ENCODE measurements around the gene COL4A6. TPM values are rescaled to one million over a fixed set of nuclear protein-coding genes. Genes with fewer than 3 reads are reported as not detected.

The COL4A6 gene
- total RNA-seq, 1 donor from 2014 or later = 7.4 TPM

GRCh38 chrX:108349210-108349609 lies 89.0 kb downstream of the COL4A6 start:
- no peak for ATAC-seq (ENCODE audit: poor library complexity)

GRCh38 chrX:108348525-108348924 lies 89.7 kb downstream of the COL4A6 start:
- ATAC-seq (ENCODE audit: poor library complexity) (peak; percentile 71), DNase-seq (no peak)
- intact Hi-C loops (cut with DNase I) = no loop called here

More at GRCh38 chrX:108349210-108349609, 89.0 kb downstream of the COL4A6 start:
- intact Hi-C loops (cut with DNase I) = no loop called here
- DNase-seq = no peak

- intact Hi-C loops (cut with DNase I) = no loop called here
- ATAC-seq (ENCODE audit: poor library complexity) = no peak
- DNase-seq = no peak
These were observed 90.4 kb downstream of the COL4A6 start for GRCh38 chrX:108347800-108348199.

GRCh38 chrX:108344216-108344615 lies 94.0 kb downstream of the COL4A6 start:
- ATAC-seq (ENCODE audit: poor library complexity) = no peak
- DNase-seq = no peak
- intact Hi-C loops (cut with DNase I) = no loop called here

GRCh38 chrX:108341947-108342346 lies 96.3 kb downstream of the COL4A6 start:
- no peak for DNase-seq
- intact Hi-C loops (cut with DNase I) = no loop called here
- peak; percentile 52 for ATAC-seq (ENCODE audit: poor library complexity)

GRCh38 chrX:108332281-108332680 lies 105.9 kb downstream of the COL4A6 start:
- intact Hi-C loops (cut with DNase I) = no loop called here
- DNase-seq = no peak
- no peak for ATAC-seq (ENCODE audit: poor library complexity)

- ATAC-seq (ENCODE audit: poor library complexity) (no peak), DNase-seq (no peak)
- intact Hi-C loops (cut with DNase I) = no loop called here
These were observed 106.9 kb downstream of the COL4A6 start for GRCh38 chrX:108331126-108331909.

GRCh38 chrX:108323751-108324150 lies 114.5 kb downstream of the COL4A6 start:
- intact Hi-C loops (cut with DNase I) = no loop called here
- no peak for DNase-seq
- ATAC-seq (ENCODE audit: poor library complexity) = no peak

- intact Hi-C loops (cut with DNase I) = no loop called here
- ATAC-seq (ENCODE audit: poor library complexity) (no peak), DNase-seq (no peak)
These were observed 116.0 kb downstream of the COL4A6 start for GRCh38 chrX:108322234-108322633.

GRCh38 chrX:108316456-108316855 lies 121.8 kb downstream of the COL4A6 start:
- intact Hi-C loops (cut with DNase I) = no loop called here
- ATAC-seq (ENCODE audit: poor library complexity) (no peak), DNase-seq (no peak)

GRCh38 chrX:108313669-108314068 lies 124.6 kb downstream of the COL4A6 start:
- no peak for ATAC-seq (ENCODE audit: poor library complexity)
- intact Hi-C loops (cut with DNase I) = no loop called here
- DNase-seq = no peak

GRCh38 chrX:108312957-108313356 lies 125.3 kb downstream of the COL4A6 start:
- intact Hi-C loops (cut with DNase I) = no loop called here
- peak; percentile 95 for ATAC-seq (ENCODE audit: poor library complexity)

GRCh38 chrX:108312011-108312410 lies 126.2 kb downstream of the COL4A6 start:
- intact Hi-C loops (cut with DNase I) = no loop called here
- ATAC-seq (ENCODE audit: poor library complexity) = no peak
- no peak for DNase-seq

More at GRCh38 chrX:108312957-108313356, 125.3 kb downstream of the COL4A6 start:
- DNase-seq = peak; percentile 46

- no peak for DNase-seq
These were observed 127.7 kb downstream of the COL4A6 start for GRCh38 chrX:108310506-108310905.

GRCh38 chrX:108309144-108309543 lies 129.1 kb downstream of the COL4A6 start:
- DNase-seq (no peak), ATAC-seq (ENCODE audit: poor library complexity) (no peak)
- intact Hi-C loops (cut with DNase I) = no loop called here

More at GRCh38 chrX:108310506-108310905, 127.7 kb downstream of the COL4A6 start:
- ATAC-seq (ENCODE audit: poor library complexity) = no peak
- intact Hi-C loops (cut with DNase I) = no loop called here

- intact Hi-C loops (cut with DNase I) = no loop called here
- ATAC-seq (ENCODE audit: poor library complexity) = peak; percentile 93
- DNase-seq = peak; percentile 52
These were observed 130.8 kb downstream of the COL4A6 start for GRCh38 chrX:108307132-108308085.

GRCh38 chrX:108306086-108306485 lies 132.1 kb downstream of the COL4A6 start:
- intact Hi-C loops (cut with DNase I) = no loop called here
- ATAC-seq (ENCODE audit: poor library complexity) (no peak), DNase-seq (no peak)

GRCh38 chrX:108304757-108305156 lies 133.5 kb downstream of the COL4A6 start:
- ATAC-seq (ENCODE audit: poor library complexity) (no peak), DNase-seq (no peak)
- intact Hi-C loops (cut with DNase I) = no loop called here

- intact Hi-C loops (cut with DNase I) = no loop called here
- no peak for ATAC-seq (ENCODE audit: poor library complexity)
These were observed 134.0 kb downstream of the COL4A6 start for GRCh38 chrX:108304210-108304609.

GRCh38 chrX:108303682-108304081 lies 134.5 kb downstream of the COL4A6 start:
- ATAC-seq (ENCODE audit: poor library complexity) (peak; percentile 68), DNase-seq (no peak)
- intact Hi-C loops (cut with DNase I) = no loop called here

More at GRCh38 chrX:108304210-108304609, 134.0 kb downstream of the COL4A6 start:
- no peak for DNase-seq

Data from Right ventricle myocardium superior (tissue), 1 donor.